GM21390 (cell line): ENCODE data around the gene AGFG1.
"Not testable (repeated sequence)": the region's sequence is repeated elsewhere in the genome, so short reads cannot be mapped to it uniquely, and the experiment has no call there.

ENCODE experiments used
- ATAC-seq: cut with Tn5 transposase; IDR thresholded peaks from one replicate; pipeline ENCODE4 v1.9.1; 2021; ENCODE audit not compliant: unreplicated experiment

AGFG1 gene

DNA sequence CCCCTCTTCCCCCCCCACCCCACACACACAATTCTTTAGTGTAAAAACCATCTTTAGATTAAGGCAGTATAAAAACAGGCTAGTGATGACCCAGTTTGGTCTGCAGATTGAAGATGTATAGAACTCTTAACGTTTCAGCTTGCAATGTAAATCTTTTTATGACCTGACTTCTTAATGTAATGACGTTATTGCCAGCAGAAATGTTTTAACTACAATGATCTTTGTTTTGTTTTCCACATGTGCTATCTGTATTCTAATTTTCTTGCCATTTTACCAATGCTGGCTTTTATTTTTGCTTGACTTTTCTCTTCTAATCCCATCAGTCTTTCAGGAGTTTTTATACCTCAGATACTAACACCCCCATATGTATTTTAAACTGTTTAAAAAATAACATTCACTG is 25.2 kb downstream of the AGFG1 start:
- ATAC-seq = no peak

DNA sequence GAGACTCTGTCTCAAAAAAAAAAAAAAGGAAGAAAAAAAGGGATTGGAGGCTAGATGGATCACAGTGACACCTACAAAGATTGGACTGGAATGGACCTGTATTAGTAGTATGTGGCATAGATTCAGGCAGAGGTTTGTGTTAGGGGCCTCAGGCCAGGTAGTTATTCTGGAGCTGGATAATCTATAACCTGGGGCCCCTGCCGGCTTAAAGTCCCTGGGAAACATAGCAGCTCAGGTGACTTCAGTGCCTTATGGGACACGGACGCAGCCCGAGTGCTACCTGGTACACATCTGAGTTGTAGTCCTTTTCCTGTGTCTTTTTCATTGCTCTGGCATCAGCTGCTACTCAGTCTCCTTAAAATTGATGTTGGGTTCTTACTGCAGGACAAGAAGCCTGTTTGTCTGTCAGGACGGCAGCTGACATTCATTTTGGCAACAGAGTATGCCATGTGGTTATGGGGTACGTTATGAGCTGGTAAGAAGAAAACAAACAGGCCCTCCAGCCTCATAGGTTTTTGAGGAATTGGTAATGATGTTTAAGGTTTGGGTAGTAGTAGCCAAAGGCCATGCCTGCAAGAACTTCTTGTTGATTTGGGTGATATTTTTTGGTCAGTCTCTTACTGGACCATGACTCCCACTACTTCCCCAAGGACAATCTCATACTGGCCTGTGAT is 27.8 kb downstream of the AGFG1 start:
- ATAC-seq = no peak

DNA sequence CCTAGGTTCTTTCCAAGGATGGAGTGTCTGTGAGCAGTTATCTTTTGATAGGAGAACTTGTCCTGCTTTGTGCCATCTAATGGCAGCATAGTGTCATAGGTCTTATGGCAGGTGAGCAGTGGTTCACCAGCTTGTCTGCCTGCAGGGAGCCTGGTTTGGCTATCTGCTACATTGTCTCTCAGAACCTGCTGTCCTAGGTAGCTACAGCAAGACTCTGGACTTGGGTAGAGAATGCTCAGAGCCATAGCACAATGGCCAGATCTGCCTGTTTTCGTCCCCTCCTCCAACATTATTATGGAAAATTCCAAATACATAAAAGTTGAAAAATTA is 28.3 kb downstream of the AGFG1 start:
- no peak for ATAC-seq

DNA sequence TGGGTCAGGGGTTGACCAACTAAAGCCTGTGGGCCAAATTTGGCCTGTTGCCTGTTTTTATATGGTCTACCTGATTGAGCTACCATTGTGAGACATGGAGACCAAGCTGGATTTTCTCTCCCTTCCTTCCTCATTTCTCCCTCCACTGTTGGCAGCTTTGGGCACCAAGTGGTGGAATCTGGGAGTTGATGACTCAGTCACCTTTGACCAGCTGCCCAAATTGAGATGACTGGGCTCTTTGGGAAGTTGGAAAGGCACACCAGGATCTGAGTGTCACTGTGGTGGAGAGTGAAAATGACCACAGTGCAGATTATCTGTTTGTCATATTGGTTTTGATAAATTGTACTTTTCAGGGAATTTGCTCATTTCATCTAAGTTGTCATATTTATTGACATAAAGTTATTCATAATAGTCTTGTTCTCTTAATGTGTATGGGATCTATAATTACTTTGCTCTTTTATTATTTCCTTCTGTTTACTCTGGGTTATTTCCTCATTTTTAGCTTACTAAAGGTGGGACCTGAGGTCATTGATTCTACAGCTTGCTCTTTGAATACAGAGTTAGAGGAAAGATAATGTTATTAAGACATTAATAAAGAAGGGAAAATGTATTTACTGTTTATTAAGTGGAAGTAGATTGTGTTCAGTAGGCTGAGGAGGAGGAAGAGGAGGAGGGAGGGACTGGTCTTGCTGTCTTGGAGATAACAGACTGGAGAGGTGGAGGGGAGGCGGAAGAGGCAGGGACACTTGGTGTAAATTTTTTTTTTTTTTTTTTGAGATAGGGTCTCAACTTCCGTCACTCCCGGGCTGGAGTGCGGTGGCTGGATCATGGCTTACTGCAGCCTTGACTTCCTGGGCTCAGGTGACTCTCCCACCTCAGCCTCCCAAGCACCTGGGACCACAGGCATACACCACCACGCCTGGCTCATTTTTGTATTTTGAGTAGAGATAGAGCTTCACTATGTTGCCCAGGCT is 31.8 kb downstream of the AGFG1 start:
- ATAC-seq = no peak

DNA sequence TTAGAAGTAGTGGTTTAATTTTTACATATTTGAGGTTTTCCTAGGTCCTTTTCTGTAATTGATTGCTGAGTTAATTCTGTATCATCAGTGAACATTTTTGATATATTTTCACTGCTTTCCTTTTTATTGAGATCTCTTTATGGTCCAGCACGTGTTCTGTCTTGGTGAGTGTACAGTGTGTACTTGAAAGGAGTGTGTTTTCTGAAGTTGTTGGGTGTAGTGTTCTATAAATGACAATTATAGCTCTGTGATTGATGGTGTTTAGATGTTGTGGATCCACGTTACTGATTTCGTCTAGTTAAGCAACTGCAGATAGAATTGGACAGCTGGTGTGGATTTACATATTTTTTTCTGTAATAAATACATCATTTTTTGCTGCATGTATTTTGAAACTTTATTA is 32.7 kb downstream of the AGFG1 start:
- no peak for ATAC-seq

DNA sequence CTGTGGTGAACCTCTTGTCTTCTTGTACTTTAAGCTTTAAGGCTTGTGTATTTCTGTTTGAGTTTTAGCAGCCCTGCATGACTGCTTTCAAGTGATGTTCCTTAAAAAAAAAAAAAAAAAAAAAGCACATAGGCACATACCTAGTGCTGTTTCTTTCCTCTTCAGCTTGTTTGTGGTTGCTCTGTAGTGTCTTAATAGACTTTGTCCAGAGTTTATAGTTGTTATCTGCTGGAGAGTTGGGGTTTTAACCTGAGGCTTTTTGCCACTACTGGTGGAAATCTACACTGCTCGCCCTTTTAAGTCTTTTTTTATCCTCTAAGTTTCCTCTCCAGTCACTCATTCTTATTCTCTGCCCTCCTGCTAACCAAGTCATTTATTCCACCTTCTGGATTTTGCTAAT is 34.5 kb downstream of the AGFG1 start:
- ATAC-seq = no peak

DNA sequence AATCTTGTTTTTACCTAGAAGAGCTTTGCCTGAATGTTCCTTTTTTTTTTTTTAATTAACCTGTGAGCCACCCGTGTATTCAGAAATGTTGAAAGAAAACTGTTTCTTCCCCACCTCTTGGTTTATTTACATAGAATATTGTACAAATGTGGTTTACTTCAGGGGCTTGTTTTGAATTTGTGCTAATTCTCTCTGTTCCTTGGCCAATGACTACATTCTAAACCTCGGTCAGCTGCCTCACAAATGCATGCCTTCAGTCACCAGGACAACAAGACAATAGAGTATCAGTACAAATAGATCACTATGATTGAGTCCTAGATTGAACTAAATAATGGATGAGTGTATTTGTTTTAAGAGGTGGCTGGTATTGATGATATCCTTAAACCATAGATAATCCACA is 36.0 kb downstream of the AGFG1 start:
- ATAC-seq = no peak

DNA sequence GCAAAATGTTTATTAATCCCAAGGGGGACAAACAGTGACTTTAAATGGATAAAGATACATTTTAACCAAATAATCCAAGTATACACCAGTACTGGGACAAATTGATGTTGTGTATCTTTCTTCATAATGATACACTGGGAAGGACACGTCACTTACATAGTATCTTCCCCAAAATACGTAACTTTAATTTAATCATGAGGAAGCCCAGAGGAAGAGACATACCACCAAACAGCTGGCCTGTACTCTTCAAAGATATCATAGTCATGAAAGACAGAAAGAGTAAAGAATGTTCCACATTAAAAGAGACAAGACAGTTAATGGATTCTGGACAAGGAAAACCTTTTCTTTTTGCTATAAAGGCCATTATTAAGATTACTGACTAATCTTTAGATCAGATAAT is 37.1 kb downstream of the AGFG1 start:
- ATAC-seq = no peak

DNA sequence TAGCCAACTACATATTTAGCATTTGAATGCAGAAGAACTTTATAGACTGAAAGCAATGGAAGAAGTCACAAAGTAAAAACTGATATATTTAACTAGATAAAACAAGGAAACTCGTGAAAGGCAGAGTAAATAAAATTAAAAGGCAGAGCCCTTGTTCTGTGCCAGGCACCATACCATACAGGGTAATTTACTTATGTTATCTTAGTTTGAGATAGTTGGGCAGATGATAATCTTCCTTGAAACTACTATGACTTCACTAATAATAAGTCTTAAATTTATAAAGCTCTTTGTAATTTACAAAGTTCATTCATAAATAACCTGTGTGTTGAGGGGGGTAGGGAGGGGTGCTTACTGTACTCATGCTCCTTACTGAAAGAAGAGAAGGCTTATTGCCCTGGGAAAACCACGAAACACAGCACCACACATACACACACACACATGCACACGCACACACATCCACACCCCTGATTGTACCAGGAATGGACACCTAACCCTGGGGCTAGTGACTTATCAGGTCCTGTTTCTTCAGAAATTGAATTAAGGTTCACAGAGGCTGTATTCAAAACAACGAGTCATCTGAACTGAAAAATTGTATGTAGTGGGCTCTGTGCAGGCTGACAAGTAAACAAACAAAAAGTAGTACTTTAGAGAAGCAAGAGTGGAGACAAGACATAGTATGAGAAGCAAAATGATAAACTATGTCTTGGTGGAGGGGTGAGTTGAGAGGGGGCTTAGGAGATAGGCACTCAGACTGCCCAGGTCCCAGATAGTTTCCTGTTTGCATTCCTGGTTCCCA is 38.1 kb downstream of the AGFG1 start:
- ATAC-seq = no peak

DNA sequence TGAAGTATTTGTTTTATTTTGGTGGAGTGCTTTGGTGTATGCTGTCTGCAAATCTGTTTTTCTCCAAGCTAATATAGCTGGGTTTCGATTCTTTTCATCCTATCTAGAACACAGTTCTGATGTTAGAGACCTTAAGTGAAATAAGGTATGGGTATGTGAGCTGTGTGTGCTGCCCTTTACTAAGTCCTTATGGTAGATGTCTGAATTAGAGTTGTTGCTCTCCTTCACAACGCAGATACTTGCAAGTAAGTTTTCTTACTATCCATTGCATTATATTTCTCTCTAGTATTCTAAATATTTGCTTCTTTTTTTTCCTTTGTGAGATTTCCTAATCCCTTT is 38.6 kb downstream of the AGFG1 start:
- no peak for ATAC-seq

DNA sequence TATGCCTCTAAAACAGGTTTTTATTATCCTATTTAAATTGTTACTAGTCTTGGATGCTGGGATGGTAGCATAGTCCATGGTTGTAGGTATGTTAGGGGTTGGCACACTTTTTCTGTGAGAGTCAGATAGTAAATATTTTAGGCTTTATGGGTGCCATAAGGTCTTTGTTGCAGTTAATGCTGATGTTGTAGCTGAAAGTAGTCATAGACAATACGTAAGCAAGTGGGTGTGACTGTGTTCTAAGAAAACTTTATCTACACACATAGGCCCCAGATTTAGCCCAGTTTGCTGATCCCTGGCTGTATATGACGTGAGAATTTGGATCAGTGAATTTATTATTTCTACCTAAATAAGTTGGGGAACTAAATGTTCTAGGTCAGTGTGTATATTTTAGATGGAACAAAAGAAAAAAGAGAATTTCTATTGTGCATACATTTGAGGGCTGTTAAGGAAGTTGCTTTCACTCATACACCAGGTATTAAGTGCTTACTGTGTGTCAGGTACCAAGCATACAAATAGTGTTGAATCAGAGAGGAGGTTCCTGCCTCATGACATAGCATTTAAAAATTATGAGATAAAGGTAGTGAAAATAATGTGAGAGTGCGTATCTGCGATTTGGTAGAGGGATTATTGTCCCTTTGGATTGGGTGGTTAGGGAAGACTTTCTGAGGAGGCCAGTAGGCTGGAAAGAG is 39.4 kb downstream of the AGFG1 start:
- ATAC-seq = no peak

DNA sequence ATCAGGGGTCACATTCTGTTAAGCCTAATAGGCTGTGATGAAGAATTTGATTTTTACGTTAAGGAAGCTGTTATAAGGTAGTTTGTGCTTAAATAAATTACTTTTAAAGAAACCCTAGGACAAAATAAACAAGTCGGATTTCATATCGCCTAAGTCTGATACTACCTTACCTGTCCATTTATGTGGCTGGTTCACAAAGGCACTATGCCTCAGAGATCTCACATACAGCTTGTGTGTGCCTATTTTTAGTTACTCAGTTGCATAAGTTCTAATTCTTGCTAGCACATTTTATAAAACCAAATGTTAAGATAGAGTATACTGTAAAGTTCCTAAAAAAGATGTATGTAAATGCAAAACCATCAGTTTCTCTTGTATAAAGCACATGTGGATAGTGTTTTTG is 40.0 kb downstream of the AGFG1 start:
- no peak for ATAC-seq

DNA sequence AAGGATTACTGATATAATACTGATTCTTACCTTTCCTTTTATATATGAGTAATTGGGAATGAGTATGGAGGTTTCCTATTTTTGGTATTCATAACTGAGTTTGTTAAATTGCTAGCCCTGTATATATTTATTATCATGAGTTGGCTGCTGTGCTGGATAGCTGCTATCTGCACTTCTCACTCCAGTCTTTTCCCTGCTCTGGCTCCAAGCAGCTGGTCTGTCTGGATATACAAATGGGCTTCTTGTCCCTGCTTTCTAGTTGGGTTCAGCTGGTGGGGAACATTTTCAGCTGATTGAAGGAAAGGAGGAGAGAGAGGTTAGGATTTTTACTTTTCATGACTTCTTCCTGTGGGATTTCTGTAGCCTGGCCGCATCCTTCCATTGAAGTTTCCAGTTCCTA is 41.2 kb downstream of the AGFG1 start:
- no peak for ATAC-seq

DNA sequence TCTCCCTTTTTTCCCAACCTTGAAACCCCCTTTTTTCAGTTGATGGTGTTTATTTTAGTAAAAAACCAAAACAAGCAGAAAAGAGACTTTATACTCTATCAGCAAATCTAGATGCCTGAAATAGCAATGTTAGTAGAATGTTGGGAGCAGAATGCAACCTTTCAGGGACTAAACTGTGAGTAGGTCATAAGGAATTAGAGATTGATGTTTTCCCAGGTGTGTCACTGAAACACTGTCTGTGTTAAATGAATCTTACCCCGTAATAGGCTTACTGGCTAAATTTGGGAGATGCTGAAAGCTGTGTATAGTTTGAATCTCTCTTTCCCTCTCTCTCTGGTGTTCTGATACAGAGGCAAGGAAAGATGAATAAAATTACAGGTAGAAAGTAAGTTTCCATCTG is 43.8 kb downstream of the AGFG1 start:
- ATAC-seq = no peak

DNA sequence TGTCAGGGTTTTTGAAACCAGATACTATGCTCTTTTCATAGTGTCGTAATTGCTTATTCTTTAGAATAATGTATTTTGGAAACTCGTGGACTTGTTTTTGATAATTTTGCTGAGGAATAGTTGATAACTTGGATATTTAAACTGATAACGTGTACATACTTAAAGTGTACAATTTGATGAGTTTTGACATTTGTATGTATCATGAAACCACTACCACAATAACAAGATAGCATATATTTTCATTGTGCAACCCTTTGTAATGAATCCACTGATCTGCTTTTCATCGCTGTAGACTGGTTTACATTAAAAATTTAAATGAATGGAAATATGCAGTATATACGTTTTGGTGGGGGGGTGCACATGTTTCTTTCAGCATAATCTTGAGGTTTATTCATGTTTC is 45.8 kb downstream of the AGFG1 start:
- ATAC-seq = no peak

DNA sequence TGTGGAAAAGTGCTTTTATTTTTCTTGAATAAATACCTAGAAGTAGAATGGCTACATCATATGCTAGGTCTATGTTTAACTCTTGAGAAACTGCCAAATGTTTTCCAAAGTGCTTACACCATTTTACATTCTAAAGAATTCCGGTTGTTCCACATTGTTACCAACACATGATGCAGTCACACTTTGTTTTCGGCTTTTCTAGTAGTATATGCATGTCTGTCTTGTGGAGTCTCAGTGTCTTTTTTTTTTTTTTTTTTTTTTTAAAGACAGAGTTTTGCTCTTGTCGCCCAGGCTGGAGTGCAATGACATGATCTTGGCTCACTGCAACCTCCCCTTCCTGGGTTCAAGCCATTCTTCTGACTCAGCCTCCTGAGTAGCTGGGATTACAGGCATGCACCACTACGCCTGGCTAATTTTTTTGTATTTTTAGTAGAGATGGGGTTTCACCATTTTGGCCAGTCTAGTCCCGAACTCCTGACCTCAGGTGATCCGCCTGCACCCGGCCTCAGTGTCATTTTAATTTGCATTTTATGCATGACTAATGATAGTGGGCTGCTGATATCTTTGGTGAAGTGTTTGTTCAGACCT is 46.4 kb downstream of the AGFG1 start:
- ATAC-seq = not testable (repeated sequence)

DNA sequence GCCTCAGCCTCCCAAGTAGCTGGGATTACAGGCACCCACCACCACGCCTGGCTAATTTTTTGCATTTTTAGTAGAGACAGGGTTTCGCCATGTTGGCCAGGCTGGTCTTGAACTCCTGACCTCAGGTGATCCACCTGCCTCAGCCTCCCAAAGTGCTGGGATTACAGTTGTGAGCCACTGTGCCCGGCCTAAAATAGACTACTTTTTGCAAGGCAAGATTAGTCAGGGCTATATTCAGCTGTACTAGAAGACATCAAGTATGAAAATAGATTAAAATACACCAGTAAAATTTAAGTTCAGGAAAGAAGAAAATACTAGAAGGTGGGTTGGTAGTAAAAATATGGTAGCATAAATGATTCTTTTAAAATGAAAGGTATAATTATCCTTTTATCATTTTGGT is 49.2 kb downstream of the AGFG1 start:
- not testable (repeated sequence) for ATAC-seq

DNA sequence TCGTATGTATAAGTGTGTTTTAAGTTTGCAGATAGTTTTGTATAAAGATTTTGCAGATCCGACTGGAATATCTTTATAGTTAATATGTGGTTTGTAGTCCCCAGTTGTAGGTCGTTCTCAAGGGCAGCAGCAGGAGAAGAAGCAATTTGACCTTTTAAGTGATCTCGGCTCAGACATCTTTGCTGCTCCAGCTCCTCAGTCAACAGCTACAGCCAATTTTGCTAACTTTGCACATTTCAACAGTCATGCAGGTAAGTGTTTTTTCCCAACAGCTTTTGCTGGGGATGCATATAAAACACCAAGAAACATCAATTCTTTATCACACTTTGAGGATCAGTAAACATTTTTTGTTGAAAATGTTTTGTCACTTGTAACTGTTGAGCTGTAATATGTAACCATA is 52.7 kb downstream of the AGFG1 start:
- ATAC-seq = no peak

DNA sequence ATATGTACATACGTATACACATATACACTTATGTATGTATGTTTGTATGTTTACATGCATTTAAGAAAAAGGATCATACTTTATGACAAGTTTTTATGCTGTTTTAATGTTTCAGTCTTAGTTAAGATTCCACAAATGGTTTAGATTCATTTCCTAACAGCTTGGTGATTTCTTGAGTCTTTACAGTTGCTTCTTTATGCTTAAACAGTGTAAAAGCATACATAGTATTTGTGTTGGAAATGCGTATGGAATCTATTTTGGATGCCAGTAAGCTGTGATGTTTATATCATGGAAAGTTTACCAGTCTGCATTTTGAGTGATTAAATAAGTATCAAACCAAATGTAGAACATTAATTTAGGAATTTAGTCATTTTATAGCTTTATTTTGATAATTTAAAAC is 55.4 kb downstream of the AGFG1 start:
- ATAC-seq = no peak

DNA sequence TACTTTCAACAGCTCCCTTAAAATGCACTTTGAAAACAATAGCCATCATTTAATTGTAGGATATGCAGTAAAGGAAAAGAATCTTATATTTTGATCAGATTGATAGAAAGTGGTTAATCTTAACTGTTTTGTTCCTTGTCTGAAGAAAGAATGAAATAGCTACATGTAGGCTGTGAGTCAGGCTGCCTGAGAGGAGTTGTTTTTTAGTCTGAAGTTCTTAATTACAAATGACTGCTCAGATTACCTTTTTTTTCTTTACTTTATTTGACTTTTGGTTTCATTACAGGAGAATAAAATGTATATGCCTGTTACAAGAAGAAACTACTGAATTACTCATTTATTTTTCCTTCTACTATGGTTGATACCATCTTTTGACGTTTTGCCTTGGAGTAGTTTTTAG is 56.8 kb downstream of the AGFG1 start:
- no peak for ATAC-seq

DNA sequence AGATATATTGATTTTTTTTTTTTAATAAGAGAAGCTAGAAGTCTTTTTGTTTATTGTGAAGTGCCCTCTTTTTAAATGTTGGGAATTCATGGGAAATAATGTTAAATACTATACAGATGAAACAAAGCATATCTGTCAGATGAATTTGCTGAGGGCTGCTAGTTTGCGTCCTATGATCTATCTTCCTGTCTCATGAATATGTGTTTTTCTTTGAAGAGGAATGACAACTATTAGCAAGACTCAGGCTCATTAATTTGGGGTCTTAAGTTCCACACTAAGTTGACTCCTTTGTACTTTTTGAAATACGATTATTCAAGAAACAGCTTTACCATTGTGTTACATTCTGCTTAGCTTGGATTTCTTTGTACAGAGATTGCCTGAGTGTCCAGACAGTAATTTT is 57.9 kb downstream of the AGFG1 start:
- no peak for ATAC-seq
